Lung (tissue), 12 donors: ENCODE results near the gene CCDC3. TPM values are rescaled to one million over a fixed set of nuclear protein-coding genes. Genes with fewer than 3 reads are reported as not detected.

ENCODE experiments used
- ATAC-seq: fragments of 200-7000 bp; cut with Tn5 transposase; one replicate; pipeline ENCODE4 v1.9.1; 2020; ENCODE audit warnings: moderate number of reproducible peaks; ENCODE audit not compliant: insufficient read depth, low FRiP score
- DNase-seq, 3 donors: peaks; one replicate each; pipeline ENCODE4 v3.0.0-alpha.2; 2013 to 2017
- H3K27ac ChIP-seq, 2 donors: one replicate each; pipeline ENCODE4 v1.5.1; 2013; ENCODE audit warnings: mild to moderate bottlenecking in 2 of 2, moderate library complexity in 2 of 2, control low read depth in 1 of 2, inconsistent platforms in 1 of 2, low read depth in 1 of 2, low read length in 1 of 2
- H3K27me3 ChIP-seq, 3 donors: one replicate each; pipeline ENCODE4 v1.5.1; 2013; ENCODE audit warnings: low read length in 2 of 3; ENCODE audit not compliant: control insufficient read depth in 3 of 3, insufficient read depth in 3 of 3
- H3K36me3 ChIP-seq, 4 donors: one replicate each; pipeline ENCODE4 v1.5.1; 2013; ENCODE audit warnings: low read length in 4 of 4, mild to moderate bottlenecking in 1 of 4, moderate library complexity in 1 of 4; ENCODE audit not compliant: control insufficient read depth in 4 of 4, insufficient read depth in 4 of 4
- H3K4me1 ChIP-seq, 5 donors: one replicate each; pipeline ENCODE4 v1.5.1; 2013; ENCODE audit warnings: low read length in 5 of 5, mild to moderate bottlenecking in 2 of 5, moderate library complexity in 1 of 5; ENCODE audit not compliant: control insufficient read depth in 5 of 5, insufficient read depth in 5 of 5
- H3K4me3 ChIP-seq: one replicate; pipeline ENCODE4 v1.5.1; 2013; ENCODE audit warnings: mild to moderate bottlenecking, control low read depth, moderate library complexity
- H3K9ac ChIP-seq, 2 donors: one replicate each; pipeline ENCODE4 v1.5.1; 2013; ENCODE audit warnings: low read length in 2 of 2, control low read depth in 1 of 2; ENCODE audit not compliant: insufficient read depth in 1 of 2
- H3K9me3 ChIP-seq, 4 donors: one replicate each; pipeline ENCODE4 v1.5.1; 2013; ENCODE audit warnings: low read length in 3 of 4, mild to moderate bottlenecking in 1 of 4, moderate library complexity in 1 of 4; ENCODE audit not compliant: control insufficient read depth in 4 of 4, insufficient read depth in 3 of 4
- CTCF ChIP-seq: IDR thresholded peaks from 2 replicates; pipeline ENCODE4 v1.5.1; 2012; ENCODE audit warnings: mild to moderate bottlenecking; ENCODE audit errors: control extremely low read depth, extremely low read depth
- WGBS, 2 donors: extraction: QIAGEN DNeasy Blood & Tissue Kit; methylation state at CpG; one replicate each; pipeline ENCODE4 v1.1.7; 2013; 5-methylcytosine and 5-hydroxymethylcytosine counted together
- polyA plus RNA-seq, 2 donors: library from polyadenylated mRNA; stranded (reverse); fragments of 200-250 nt; gene quantifications; one replicate each; pipeline ENCODE4 v1.2.1, GENCODE V29; 2013
- total RNA-seq, 2 donors: library from RNA; depleted of rRNA in 1 of 2; stranded (reverse); fragments of >200 nt in 1 of 2; gene quantifications; one replicate each; pipeline ENCODE4 v1.2.1, GENCODE V29; 2014 to 2021
- donor health status: control.
- donor health status: control.
- donor health status: Bipolar disorder and iron deficiency.
- donor health status: healthy.
- donor health status: DM: yes; HTN: yes; CAD: no.

The CCDC3 gene
- total and polyA plus RNA-seq, 4 donors = 4.1 to 21.5 (median 11.0) TPM

GRCh38 chr10:13043520-13043919, 42.0 kb upstream of the CCDC3 start:
- Histone ChIP-seq H3K9me3 (no peaks in the 10 kb centered on the region), H3K27ac (no peak overlapping the region), H3K4me1 (no peaks in the 10 kb centered on the region), H3K4me3 (no peak overlapping the region), H3K9ac (no peak overlapping the region), H3K36me3 (no peaks in the 10 kb centered on the region), H3K27me3 (peaks cover 0 to 16% (median 3%) of the 10 kb centered on the region in 3 donors)
- TF ChIP-seq CTCF = no peak
- no peak for DNase-seq
- 88 to 93% methylated on average over 2 of the region's 2 CpGs for WGBS, 2 donors
- ATAC-seq = no peak

- H3K4me1 ChIP-seq = no peaks in the 10 kb centered on the region
- WGBS, 2 donors = 68 to 81% methylated on average over 6 of the region's 6 CpGs
- no peaks in the 10 kb centered on the region for H3K9me3 ChIP-seq
- no peaks in the 10 kb centered on the region for H3K36me3 ChIP-seq
- DNase-seq (no peak), ATAC-seq (no peak)
- no peak overlapping the region for H3K27ac ChIP-seq
- H3K4me3 ChIP-seq = no peak overlapping the region
- no peak overlapping the region for H3K9ac ChIP-seq
- peaks cover 0 to 10% (median 3%) of the 10 kb centered on the region in 3 donors for H3K27me3 ChIP-seq
- TF ChIP-seq CTCF = no peak
These were observed 38.2 kb upstream of the CCDC3 start for GRCh38 chr10:13039761-13040160.

- H3K9ac ChIP-seq = no peak overlapping the region
- WGBS, 2 donors = 72 to 75% methylated on average over 2 of the region's 2 CpGs
- no peak for DNase-seq
- peaks cover 0 to 10% (median 3%) of the 10 kb centered on the region in 3 donors for H3K27me3 ChIP-seq
- no peak overlapping the region for H3K4me3 ChIP-seq
- no peaks in the 10 kb centered on the region for H3K36me3 ChIP-seq
- H3K4me1 ChIP-seq = no peaks in the 10 kb centered on the region
- no peak overlapping the region for H3K27ac ChIP-seq
- H3K9me3 ChIP-seq = no peaks in the 10 kb centered on the region
- TF ChIP-seq CTCF = no peak
- no peak for ATAC-seq
These were observed 36.9 kb upstream of the CCDC3 start for GRCh38 chr10:13038391-13038790.

GRCh38 chr10:13037832-13038231, 36.3 kb upstream of the CCDC3 start:
- peaks cover 0 to 10% (median 3%) of the 10 kb centered on the region in 3 donors for H3K27me3 ChIP-seq
- no peak for TF ChIP-seq CTCF
- no peaks in the 10 kb centered on the region for H3K36me3 ChIP-seq
- H3K27ac ChIP-seq = no peak overlapping the region
- no peak overlapping the region for H3K9ac ChIP-seq
- H3K4me1 ChIP-seq = no peaks in the 10 kb centered on the region
- H3K4me3 ChIP-seq = no peak overlapping the region
- DNase-seq (no peak), ATAC-seq (no peak)
- no peaks in the 10 kb centered on the region for H3K9me3 ChIP-seq
- 91 to 95% methylated on average over 2 of the region's 2 CpGs for WGBS, 2 donors
